GM19452 (cell line): Measurements from ENCODE around the gene GJB5.

ENCODE experiments used
- ATAC-seq: cut with Tn5 transposase; IDR thresholded peaks from one replicate; pipeline ENCODE4 v1.9.1; 2021; ENCODE audit not compliant: unreplicated experiment

GJB5 gene

DNA sequence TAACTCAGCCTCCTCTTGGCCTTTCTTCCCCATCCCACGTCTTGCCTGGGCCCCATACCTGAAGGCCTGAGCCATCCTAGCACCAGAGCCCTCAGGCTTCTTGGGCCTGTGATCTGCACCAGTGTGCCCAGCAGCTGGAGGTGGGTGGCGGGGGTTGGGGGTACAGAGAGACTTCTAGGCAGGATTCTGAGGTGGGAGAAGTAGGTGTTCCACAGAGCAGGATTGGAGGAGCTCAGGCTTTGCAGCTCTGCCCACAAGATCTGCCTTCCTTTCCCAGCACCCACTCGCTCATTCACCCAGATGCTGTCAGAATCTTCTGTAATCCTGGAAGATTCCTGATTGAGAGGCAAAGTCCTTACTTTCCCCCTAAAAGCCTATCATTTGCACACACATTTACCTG is 10.0 kb upstream of the GJB5 start:
- ATAC-seq = no peak

DNA sequence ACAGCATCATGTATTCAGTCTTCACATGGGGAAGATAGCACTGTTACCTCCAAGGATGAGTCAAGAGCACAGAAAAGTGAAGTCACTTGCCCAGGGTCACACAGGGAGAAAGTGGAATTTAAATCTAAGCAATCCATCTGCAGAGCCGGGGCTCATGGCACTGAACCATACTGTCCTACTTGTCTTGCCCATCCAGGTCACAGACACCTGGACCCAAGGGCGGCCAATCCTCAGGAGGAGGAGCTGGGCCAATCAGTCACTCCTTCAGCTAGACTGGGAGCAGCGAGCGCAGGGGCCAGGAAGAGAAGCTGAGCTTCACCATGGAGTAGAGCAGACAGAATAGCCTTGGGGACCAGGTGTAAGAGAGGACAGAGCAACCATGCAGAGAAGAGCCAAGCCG is 9.2 kb upstream of the GJB5 start:
- ATAC-seq = no peak

DNA sequence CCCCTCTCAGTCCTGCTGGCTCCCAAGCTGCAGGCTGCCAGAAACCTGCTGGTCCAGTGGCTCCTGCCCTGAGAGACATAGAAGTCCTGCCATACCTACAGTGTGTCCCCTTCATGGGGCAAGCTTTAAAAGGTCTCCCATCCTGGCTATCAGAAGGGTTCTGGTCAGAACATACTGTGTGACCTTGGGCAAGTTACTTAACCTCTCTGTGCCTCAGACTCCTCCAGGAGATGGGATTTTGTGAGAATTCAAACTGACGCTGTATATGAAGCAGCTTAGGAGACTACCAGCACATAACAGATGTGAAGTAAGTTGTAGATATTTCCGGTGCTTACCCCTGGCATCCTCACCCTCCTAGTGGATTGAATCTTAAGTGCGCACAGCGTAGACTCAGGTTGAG is 8.7 kb upstream of the GJB5 start:
- no peak for ATAC-seq

DNA sequence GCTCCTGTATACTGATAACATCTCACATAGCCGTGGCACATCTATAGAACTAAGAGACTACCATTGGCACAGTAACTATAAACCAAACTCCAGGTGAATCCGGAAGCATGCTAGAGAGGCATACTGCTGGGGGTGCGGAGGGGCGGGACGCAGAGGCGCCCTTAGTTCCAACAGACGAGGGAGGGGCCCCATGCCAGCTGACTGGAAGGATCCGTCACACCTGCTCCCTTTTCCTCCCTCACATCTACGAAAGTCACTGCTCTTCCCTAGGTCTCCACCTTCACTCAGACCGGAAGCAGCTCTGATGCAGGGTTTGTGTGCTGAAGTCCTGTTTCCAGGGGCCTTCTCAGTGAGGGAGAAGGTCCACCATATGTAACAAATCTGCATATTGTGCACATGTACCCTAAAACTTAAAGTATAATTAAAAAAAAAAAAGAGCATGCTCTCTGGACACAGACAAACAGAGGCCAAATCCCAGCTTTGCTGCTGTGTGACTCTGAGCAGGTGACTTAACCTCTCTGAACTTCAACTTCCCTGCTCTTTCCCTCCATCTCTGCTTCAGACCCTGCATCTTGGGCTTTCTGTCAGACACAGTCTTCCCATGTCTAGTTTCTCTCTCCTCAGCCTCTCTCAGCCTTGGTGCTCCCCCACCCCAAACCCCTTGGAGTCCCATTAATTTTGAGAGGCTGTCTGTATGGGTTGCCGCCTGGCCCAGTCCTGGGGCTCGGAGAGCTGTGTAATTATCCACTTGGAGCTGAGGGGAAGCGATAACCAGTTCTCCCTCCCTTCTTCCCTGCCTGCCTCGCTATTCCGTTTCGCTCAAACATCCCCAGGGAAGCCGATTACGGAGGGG is 7.8 kb upstream of the GJB5 start:
- no peak for ATAC-seq

DNA sequence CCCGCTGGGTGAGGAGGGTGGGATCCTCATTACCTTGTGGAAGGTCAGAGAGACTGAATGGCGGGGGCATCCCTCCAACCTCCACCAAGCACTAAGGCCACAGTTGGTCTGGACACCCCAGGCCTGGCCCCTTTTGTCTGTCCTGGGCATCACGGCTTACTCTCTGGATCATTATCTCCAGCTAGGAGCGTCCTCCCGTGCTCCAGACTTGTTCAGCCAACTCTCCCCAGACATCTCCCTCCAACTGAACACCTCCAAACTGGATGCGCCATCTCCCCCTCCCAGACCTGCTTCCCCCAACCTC is 7.3 kb upstream of the GJB5 start:
- no peak for ATAC-seq

DNA sequence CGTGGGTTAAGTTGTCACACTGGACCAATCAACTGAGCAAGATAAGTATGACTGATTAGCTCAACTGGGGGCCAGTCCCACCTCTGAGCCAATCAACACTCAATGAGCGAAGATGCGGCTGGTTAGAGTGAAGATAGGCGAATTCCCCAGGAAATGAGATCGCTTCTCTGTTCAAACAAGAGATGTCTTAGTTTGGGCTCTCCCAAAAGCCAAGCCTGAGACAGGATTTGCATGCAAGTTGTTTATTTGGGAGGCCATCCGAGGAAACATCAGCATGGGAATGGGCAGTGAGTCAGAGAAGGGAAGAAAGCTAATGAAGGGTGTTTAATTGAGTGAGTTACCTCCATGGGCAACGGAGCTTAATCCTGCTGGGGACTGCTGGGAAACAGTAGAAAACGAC is 4.9 kb upstream of the GJB5 start:
- no peak for ATAC-seq

DNA sequence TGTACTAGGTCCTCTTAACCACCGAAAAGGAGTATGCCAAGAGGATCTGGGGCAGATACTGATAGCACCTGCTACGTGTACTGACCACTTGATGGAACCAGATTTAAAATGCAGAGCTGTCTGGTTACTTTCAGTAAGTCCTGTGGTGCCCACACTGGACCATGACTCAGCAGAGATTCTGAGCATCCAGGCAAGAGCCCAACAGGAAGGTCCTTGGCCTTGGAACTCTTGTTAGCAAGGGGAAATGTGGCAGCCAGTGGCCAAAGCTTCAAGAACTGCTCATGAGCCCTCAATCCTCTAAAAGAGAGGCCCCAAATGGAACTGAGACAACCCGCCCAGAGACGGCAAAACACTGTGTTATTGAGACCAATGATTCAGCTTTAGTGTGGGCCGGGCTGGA is 4.2 kb upstream of the GJB5 start:
- ATAC-seq = no peak

DNA sequence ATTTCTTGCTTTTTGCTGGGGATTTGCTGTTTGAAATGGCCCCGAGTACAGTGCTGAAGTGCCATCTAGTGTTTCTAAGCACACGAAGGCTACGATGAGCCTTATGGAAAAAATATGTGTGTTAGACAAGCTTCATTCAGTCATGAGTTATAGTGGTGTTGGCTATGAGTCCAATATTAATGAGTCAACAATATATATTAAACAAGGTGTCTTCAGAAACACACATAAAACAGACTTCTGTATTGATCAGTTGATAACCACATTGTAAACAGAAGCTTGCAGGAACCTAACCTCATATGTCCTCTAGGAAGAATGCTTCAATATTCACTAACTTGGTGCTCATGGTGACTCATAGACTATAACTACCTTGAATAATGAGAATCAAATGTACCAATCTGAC is 1.7 kb upstream of the GJB5 start:
- ATAC-seq = no peak

DNA sequence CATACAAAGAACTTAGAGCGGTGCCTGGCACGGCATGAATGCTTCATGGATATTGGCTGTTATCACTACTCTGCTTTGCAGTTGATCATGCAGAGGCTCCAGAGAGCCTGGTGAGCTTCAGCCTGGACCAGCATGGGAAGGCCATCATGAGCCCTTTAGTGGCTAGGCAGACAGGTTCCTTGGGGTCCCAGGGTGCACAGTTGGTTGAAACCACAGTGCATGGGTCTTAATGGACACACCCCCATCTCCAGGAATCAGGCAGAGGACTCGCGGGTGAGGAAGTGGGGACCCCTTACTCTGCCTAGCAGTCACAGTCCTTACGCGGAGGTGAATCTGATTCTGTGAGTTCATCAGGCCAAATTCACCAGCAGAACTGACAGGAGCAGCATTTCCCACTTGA is 1.1 kb downstream of the GJB5 start:
- no peak for ATAC-seq

DNA sequence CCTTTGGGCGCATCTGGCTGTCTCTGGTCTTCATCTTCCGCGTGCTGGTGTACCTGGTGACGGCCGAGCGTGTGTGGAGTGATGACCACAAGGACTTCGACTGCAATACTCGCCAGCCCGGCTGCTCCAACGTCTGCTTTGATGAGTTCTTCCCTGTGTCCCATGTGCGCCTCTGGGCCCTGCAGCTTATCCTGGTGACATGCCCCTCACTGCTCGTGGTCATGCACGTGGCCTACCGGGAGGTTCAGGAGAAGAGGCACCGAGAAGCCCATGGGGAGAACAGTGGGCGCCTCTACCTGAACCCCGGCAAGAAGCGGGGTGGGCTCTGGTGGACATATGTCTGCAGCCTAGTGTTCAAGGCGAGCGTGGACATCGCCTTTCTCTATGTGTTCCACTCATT is 2.5 kb downstream of the GJB5 start:
- no peak for ATAC-seq

DNA sequence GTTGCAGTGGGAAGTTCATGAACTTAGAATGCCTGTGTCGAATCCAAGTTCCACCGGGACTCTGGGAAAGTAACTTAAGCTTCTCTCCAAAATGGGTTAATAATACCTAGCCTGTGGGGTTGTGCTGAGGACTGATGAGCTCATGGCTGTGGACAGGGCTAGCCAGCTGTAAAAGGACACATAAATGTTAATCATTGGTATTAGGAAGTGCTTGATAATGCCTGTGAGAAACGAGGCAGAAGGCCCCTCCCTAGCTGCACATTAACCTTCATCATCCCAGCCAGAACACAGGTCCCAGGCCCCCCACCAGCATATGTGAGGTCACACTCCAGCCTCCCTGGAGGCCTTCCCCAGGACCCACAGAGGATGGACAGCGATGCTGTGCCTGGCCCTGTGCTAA is 3.9 kb downstream of the GJB5 start:
- ATAC-seq = no peak

DNA sequence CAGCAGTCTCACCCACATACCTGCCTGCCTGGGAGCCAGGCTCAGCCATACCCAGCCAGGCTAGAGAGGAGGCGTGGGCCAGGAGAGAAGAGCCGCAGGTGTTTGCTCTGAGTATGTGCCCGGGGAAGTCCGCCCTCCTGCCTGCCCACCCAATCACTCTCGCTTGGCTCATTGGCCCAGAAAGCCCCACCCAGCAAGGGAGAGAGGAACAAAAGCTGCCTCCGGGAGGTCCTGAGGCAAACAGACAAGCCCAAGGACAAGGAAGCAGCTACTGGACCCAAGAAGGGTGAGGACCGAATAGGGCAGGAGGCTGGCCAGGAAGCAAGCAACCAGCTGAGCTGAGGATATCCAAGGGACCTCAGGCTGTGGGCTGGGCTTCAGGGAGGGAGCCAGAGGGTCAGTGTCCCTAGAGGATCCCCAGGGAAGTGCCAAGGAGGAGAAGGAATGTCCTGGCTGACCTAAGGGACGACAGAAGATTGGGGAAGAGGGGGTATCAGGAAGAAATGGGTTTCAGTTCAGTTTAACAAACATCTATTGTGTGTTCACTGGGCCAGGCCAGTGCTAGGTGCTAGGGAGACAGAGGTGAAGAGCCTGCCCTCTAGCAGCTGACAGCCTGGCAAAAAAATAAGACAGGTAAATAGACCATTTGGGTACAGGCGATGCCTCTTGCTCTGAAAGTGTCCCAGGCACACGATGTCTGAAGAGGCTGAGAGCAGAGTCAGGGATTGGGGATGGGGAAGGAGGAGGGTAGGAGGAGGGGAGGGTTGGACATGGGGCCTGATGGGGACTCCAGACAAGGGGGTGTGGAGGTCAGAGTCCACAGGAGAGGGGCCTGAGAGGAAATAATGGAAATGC is 4.9 kb downstream of the GJB5 start, which contains the start of gene GJB4:
Gene GJB4 (plus strand): TSS at position 238 of the 855 bp plus-strand sequence. CDS start 1,515 bp downstream, outside the sequence.
- no peak for ATAC-seq

DNA sequence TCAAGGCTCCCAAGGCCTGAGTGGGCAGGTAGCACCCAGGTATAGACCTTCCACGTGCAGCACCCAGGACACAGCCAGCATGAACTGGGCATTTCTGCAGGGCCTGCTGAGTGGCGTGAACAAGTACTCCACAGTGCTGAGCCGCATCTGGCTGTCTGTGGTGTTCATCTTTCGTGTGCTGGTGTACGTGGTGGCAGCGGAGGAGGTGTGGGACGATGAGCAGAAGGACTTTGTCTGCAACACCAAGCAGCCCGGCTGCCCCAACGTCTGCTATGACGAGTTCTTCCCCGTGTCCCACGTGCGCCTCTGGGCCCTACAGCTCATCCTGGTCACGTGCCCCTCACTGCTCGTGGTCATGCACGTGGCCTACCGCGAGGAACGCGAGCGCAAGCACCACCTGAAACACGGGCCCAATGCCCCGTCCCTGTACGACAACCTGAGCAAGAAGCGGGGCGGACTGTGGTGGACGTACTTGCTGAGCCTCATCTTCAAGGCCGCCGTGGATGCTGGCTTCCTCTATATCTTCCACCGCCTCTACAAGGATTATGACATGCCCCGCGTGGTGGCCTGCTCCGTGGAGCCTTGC is 6.4 kb downstream of the GJB5 start:
- no peak for ATAC-seq

DNA sequence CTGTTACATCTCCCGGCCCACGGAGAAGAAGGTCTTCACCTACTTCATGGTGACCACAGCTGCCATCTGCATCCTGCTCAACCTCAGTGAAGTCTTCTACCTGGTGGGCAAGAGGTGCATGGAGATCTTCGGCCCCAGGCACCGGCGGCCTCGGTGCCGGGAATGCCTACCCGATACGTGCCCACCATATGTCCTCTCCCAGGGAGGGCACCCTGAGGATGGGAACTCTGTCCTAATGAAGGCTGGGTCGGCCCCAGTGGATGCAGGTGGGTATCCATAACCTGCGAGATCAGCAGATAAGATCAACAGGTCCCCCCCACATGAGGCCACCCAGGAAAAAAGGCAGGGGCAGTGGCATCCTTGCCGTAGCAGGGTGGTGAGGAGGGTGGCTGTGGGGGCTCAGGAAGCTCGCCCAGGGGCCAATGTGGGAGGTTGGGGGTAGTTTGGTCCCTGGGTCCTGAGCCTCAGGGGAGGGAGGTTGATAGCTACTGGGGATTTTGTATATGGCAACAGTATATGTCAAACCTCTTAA is 7.0 kb downstream of the GJB5 start:
- no peak for ATAC-seq

DNA sequence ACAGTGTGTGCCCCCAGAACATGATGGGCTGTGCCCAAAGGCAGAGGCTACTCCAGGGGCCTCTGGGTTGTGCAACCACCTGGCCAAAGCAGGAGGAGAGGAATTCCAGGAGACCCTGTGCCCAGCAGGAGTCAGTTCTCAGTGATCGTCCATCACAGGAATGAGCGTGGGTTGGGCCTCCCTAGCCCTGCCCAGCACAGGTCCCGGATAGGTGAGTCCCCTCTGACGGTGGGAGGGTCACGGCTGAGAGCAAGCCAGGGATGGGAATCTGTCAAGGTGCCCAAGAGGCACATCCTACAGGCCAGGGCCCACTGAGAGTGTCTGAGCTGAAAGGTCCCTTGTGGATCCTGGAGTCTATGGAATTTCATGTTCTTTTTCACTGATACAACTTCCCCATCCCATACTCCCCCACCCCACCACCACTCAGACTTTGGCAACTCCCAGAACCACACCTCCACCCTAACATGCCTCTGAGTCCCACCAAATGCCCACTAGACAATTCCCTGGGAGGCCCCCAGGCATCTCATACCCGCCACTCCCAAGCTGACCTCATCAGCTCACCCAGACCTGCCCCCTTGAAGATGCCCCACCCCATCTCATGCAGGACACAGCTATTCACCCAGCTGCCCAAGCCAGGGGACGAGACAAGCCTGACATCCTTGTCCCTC is 7.8 kb downstream of the GJB5 start:
- ATAC-seq = no peak

DNA sequence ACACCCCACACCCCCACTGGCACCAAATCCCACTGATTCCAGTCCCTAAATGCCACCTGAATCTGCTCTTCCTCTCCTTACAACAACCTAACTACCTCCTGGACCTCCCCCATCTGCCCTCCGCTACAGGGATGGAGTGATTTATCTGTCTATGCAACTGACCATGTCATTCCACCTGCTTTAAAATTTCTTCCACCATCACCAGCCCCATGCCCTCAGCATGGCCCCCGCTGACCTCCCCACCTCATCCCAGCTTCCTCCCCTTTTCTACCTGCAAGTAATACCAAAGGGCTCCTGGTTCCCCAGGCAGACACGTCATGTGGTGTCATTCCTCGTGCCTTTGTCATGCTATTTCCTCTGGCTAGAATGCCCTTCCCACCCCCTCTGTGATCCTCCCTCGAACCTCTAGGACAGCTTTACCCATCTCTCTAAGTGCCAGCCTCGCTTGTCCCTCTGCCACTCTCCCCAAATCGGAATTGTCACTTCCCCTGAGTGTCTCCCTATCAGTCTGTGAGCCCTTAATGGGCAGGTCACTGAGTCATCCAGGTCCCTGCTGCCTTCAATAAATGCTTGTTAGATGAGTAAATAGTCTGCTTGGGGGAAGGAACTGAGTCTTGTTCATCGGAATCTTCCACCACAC is 8.4 kb downstream of the GJB5 start:
- no peak for ATAC-seq

DNA sequence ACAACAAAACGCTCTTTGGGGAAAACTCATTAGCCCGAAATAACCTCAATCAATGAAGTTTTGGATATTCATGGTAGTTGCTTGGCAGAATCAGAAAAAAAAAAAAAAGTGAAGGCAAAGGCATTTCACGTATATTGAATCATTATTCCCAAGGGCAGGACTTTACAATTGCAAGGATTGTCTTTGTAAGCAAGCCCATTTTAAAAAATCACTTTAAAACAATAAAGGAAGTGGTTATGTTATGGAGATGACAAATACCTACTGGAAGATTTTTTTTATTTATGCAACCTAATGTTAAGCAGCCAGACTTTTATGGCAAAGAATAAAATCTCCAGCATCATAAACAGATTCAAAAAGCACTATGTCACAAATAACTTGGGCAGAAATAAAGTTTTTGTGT is 14.0 kb downstream of the GJB5 start:
- ATAC-seq = no peak

DNA sequence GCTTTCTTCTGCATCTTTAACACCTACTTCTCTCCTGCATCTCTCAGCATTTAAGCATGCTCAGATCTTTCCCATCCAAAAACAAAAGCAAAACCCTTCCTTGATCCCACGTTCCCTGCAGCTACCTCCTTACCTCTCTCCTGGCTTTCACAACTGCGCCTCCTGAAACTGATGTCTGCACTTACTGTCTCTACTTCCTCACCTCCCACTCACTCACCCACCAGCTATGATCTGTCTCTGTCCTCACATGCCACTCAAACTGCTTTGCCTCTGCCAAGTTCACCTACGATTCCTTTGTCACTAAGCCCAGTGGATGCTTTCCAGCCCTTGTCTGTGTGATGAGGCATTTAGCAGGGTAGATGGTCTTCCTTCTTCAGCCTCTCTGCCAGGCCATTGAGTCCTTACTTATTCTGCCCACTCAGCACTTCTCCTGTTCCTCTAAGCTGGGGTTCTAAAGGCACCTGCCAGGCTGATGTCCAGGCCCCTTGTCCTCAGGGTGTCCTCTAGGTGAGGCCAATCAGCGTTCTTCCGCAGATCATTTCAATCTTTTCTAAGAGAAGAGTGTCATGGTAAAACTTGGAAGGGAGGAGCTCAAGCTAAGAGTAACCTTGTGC is 16.2 kb downstream of the GJB5 start:
- ATAC-seq = no peak

DNA sequence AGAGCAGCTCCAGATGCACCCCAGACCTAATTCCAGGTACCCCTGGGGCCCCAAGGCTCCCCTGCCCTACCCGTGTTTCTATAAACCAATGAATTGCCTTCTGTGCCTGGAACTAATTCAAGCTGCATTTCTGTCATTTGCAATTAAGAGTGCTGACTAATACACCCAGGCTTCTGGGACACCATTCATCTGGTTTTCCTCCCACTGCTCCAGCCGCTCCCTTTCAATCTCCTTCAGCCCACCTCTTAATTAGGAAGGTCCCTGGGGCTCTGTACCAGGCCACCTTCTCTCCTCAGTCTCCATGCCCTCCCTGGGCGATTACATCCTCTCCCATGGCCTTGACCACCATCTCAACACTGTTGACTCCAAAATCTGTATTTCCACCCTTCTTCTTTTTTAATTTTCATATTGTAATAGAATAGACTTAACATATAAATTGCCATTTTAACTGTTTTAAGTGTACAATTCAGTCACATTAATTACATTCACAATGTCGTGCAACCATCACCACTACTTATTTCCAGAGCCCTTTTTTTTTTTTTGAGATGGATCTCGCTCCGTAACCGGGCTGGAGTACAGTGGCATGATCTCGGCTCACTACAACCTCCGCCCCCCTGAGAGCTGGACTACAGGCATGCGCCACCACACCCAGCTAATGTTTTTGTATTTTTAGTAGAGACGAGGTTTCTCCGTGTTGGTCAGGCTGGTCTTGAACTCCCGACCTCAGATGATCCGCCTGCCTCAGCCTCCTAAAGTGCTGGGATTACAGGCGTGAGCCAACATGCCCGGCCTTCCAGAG is 16.9 kb downstream of the GJB5 start:
- no peak for ATAC-seq
